ENCODE results near the gene SMPD2. TPM values are rescaled to one million over a fixed set of nuclear protein-coding genes. Genes with fewer than 3 reads are reported as not detected.

Gene SMPD2
- total and polyA plus RNA-seq, 9 of the 15 experiments (the other 6 are each of a cell fraction or from before 2014, with no cell fraction given): 0.13 to 21.8 (median 18.3) TPM

DNA sequence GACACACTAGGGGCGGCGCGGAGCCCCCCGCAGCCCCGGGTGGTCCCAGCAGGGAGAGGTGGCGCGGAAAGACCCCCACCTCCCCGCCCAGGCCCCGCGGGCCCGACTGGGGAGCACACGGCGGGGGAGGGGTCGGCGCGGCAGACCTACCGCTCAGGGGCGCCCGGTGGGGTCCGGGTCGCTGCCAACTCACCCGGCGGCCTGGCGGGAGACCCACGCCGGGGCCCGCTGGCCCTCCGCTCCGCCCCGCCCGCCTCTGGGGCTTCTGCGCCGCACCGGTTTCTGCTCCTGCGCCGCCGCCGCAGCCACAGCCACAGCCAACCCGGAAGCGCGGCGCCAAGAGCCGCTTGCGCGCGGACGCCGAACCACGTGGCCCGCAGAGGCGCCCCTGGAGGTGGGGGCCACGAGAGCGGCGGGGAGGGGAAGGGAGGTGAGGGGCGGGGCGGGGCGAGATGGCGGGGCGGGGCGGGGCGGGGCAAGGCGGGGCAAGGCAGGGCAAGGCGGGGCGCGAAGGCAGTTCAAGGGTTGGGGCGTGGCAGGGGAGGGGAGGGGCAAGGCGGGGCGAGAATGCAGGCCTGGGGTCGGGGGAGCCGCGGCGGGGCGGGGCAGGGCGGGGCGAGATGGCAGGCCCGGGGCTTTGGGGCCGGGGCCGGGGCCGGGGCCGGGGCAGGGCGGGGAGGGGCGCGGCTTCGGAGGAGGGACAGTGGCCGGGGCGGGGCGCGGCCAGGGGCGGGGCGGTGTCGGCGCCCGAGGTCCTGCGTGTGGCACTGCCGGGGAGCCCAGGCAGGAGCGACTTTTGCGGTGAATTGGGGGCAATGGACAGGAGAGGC is 42.6 kb downstream of the SMPD2 start, which contains the start of gene ZBTB24 (continued):
- peak; percentile 60 for TF ChIP-seq TBP (optimal IDR thresholded peaks at IDR 0.05; ENCODE audit: low read depth, low read length)
- TF ChIP-seq, protein P1, sequence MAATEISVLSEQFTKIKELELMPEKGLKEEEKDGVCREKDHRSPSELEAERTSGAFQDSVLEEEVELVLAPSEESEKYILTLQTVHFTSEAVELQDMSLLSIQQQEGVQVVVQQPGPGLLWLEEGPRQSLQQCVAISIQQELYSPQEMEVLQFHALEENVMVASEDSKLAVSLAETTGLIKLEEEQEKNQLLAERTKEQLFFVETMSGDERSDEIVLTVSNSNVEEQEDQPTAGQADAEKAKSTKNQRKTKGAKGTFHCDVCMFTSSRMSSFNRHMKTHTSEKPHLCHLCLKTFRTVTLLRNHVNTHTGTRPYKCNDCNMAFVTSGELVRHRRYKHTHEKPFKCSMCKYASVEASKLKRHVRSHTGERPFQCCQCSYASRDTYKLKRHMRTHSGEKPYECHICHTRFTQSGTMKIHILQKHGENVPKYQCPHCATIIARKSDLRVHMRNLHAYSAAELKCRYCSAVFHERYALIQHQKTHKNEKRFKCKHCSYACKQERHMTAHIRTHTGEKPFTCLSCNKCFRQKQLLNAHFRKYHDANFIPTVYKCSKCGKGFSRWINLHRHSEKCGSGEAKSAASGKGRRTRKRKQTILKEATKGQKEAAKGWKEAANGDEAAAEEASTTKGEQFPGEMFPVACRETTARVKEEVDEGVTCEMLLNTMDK (IDR thresholded peaks at IDR 0.05; ENCODE audit: borderline replicate concordance, insufficient read depth, low read depth, low read length, poor library complexity, severe bottlenecking): peak; percentile 14
- TF ChIP-seq ASH1L (IDR thresholded peaks at IDR 0.05; ENCODE audit: borderline replicate concordance, low read depth, partially characterized antibody): no peak
- TF ChIP-seq ZBTB7A (IDR thresholded peaks at IDR 0.05; ENCODE audit: borderline replicate concordance, control insufficient read depth, low read depth, low read length): peak; percentile 51
- TF ChIP-seq, protein P2, sequence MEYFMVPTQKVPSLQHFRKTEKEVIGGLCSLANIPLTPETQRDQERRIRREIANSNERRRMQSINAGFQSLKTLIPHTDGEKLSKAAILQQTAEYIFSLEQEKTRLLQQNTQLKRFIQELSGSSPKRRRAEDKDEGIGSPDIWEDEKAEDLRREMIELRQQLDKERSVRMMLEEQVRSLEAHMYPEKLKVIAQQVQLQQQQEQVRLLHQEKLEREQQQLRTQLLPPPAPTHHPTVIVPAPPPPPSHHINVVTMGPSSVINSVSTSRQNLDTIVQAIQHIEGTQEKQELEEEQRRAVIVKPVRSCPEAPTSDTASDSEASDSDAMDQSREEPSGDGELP (CRISPR knock-in tag; IDR thresholded peaks at IDR 0.05; ENCODE audit: borderline replicate concordance): peak; percentile 53; the same call in 1 of the 2 replicates
- no peak for TF ChIP-seq CHCHD3 (CRISPR knock-in tag; IDR thresholded peaks at IDR 0.05)
- peak; percentile 14 for TF ChIP-seq MEIS2 (IDR thresholded peaks at IDR 0.05; ENCODE audit: partially characterized antibody)
- TF ChIP-seq PHF8 (IDR thresholded peaks at IDR 0.05; ENCODE audit: borderline replicate concordance, low read length): peak; percentile 88
- TF ChIP-seq TAF1 (IDR thresholded peaks at IDR 0.05; ENCODE audit: control insufficient read depth, extremely low read depth, insufficient read depth, low read length, severe bottlenecking): peak; percentile 68
- TF ChIP-seq, protein P3, sequence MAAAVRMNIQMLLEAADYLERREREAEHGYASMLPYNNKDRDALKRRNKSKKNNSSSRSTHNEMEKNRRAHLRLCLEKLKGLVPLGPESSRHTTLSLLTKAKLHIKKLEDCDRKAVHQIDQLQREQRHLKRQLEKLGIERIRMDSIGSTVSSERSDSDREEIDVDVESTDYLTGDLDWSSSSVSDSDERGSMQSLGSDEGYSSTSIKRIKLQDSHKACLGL (CRISPR knock-in tag; IDR thresholded peaks at IDR 0.05; ENCODE audit: borderline replicate concordance, poor library complexity, severe bottlenecking): peak; percentile 11
- no peak for TF ChIP-seq KAT7 (CRISPR knock-in tag; IDR thresholded peaks at IDR 0.05; ENCODE audit: borderline replicate concordance)
- no peak for TF ChIP-seq IRF2 (CRISPR knock-in tag; IDR thresholded peaks at IDR 0.05)
- TF ChIP-seq, protein P4, sequence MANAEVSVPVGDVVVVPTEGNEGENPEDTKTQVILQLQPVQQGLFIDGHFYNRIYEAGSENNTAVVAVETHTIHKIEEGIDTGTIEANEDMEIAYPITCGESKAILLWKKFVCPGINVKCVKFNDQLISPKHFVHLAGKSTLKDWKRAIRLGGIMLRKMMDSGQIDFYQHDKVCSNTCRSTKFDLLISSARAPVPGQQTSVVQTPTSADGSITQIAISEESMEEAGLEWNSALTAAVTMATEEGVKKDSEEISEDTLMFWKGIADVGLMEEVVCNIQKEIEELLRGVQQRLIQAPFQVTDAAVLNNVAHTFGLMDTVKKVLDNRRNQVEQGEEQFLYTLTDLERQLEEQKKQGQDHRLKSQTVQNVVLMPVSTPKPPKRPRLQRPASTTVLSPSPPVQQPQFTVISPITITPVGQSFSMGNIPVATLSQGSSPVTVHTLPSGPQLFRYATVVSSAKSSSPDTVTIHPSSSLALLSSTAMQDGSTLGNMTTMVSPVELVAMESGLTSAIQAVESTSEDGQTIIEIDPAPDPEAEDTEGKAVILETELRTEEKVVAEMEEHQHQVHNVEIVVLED (CRISPR knock-in tag; IDR thresholded peaks at IDR 0.05): peak; percentile 89
- TF ChIP-seq, protein P5, sequence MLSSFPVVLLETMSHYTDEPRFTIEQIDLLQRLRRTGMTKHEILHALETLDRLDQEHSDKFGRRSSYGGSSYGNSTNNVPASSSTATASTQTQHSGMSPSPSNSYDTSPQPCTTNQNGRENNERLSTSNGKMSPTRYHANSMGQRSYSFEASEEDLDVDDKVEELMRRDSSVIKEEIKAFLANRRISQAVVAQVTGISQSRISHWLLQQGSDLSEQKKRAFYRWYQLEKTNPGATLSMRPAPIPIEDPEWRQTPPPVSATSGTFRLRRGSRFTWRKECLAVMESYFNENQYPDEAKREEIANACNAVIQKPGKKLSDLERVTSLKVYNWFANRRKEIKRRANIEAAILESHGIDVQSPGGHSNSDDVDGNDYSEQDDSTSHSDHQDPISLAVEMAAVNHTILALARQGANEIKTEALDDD (IDR thresholded peaks at IDR 0.05): no peak
- TF ChIP-seq MYBL2 (IDR thresholded peaks at IDR 0.05; ENCODE audit: low read depth): no peak
- TF ChIP-seq MYBL2 (CRISPR knock-in tag; IDR thresholded peaks at IDR 0.05; ENCODE audit: borderline replicate concordance): no peak
- TF ChIP-seq, protein P6, sequence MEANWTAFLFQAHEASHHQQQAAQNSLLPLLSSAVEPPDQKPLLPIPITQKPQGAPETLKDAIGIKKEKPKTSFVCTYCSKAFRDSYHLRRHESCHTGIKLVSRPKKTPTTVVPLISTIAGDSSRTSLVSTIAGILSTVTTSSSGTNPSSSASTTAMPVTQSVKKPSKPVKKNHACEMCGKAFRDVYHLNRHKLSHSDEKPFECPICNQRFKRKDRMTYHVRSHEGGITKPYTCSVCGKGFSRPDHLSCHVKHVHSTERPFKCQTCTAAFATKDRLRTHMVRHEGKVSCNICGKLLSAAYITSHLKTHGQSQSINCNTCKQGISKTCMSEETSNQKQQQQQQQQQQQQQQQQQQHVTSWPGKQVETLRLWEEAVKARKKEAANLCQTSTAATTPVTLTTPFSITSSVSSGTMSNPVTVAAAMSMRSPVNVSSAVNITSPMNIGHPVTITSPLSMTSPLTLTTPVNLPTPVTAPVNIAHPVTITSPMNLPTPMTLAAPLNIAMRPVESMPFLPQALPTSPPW (CRISPR knock-in tag; IDR thresholded peaks at IDR 0.05): peak; percentile 94
- TF ChIP-seq CREBBP (IDR thresholded peaks at IDR 0.05; ENCODE audit: low read depth, low read length): no peak
